BJ (cell line): Measurements from ENCODE around the gene DUSP12. TPM values are rescaled to one million over a fixed set of nuclear protein-coding genes. Genes with fewer than 3 reads are reported as not detected.

Experiments used
- CTCF ChIA-PET: fragments of 350-600 bp; formaldehyde crosslinking; extraction: SDS; loops from one replicate; lab custom pipeline; 2021; ENCODE audit warnings: antibody characterized with exemption, inconsistent platforms; lab: Yijun Ruan, JAX
- POLR2A ChIA-PET: fragments of 300-600 bp; sonication (Branson Sonifier 250); formaldehyde crosslinking; extraction: SDS; loops from one replicate; lab custom pipeline; 2021; ENCODE audit warnings: antibody characterized with exemption; lab: Charles Lee
- DNase-seq: peaks from one replicate; pipeline ENCODE4 v3.0.0-alpha.2; 2011; ENCODE audit warnings: low read depth
- H3K27me3 ChIP-seq: 2 replicates; pipeline ENCODE4 v1.6.0; 2011; ENCODE audit warnings: low read length; ENCODE audit not compliant: control insufficient read depth, insufficient read depth
- H3K36me3 ChIP-seq: 2 replicates; pipeline ENCODE4 v1.5.1; 2011; ENCODE audit warnings: low read length; ENCODE audit not compliant: control insufficient read depth, insufficient read depth
- H3K4me3 ChIP-seq: 2 replicates; pipeline ENCODE4 v1.5.1; 2011; ENCODE audit warnings: low read depth, mild to moderate bottlenecking, control low read depth, low read length
- CTCF ChIP-seq: IDR thresholded peaks from 2 replicates; pipeline ENCODE4 v1.5.1; 2011; ENCODE audit warnings: low read depth, mild to moderate bottlenecking, control low read depth, inconsistent platforms, low read length, moderate library complexity; ENCODE audit not compliant: insufficient read depth
- polyA plus RNA-seq: library from polyadenylated mRNA; depleted of rRNA; stranded (reverse); fragments of >200 nt; gene quantifications from 2 replicates; pipeline ENCODE4 v1.2.3, GENCODE V29; 2011

DUSP12 gene
- polyA plus RNA-seq, 1 experiment = 28.1 TPM

- no peak for DNase-seq
- Histone ChIP-seq H3K4me3 (no peak overlapping the region), H3K27me3 (no peaks in the 10 kb centered on the region), H3K36me3 (no peaks in the 10 kb centered on the region)
- ChIA-PET CTCF (no interaction called here), POLR2A (no interaction called here)
- no peak for TF ChIP-seq CTCF
Observed at GRCh38 chr1:161719325-161719611, 30.3 kb upstream of the DUSP12 start.

DNA sequence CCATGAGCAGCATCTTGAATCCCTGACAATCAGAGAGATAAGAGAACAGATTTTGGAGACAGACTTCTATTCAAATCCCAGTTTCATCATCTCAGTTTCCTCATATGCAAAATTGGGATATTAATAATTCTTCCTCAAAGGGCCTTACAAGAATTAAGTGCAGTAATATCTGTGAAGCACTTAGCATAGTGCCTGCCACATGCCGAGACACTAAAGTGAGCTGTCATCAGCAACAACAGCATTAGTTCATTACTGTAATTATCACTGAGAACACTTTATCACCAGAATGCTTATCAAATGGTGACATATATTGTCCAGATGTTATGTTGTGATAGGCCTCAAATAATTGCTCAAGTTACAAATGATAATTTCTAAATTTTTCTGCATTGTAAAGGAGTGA is 29.2 kb upstream of the DUSP12 start:
- no peak for DNase-seq
- no peak for TF ChIP-seq CTCF
- POLR2A ChIA-PET = no interaction called here
- Histone ChIP-seq H3K27me3 (no peaks in the 10 kb centered on the region), H3K36me3 (no peaks in the 10 kb centered on the region), H3K4me3 (no peak overlapping the region)
- CTCF ChIA-PET = interaction anchor here (1.0 kb wide), 1 partner anchor 13 kb away, joined by 3 read pairs; no protein-coding TSS in a partner anchor

- Histone ChIP-seq H3K36me3 (no peaks in the 10 kb centered on the region), H3K4me3 (no peak within 1 kb of the TSS), H3K27me3 (no peaks in the 10 kb centered on the region)
- no peak for DNase-seq
- ChIA-PET POLR2A (no interaction called here), CTCF (interaction anchor here (1.0 kb wide), 1 partner anchor 17 kb away, joined by 3 read pairs; no protein-coding TSS in a partner anchor)
- TF ChIP-seq CTCF = no peak
Observed at GRCh38 chr1:161720956-161721737, 28.4 kb upstream of the DUSP12 start, which contains the start of gene FCRLB. Gene FCRLB, plus strand, starts transcription at chr1:161721544. Its CDS starts 1,129 bp downstream, at chr1:161722673.

- no peak for TF ChIP-seq CTCF
- CTCF ChIA-PET = interaction anchor here (1.0 to 1.1 kb wide), 2 partner anchors 10 to 16 kb away, joined by 3 read pairs; no protein-coding TSS in a partner anchor
- no peaks in the 10 kb centered on the region for H3K27me3 ChIP-seq
- peak; percentile 86 for DNase-seq
- POLR2A ChIA-PET = no interaction called here
- no peaks in the 10 kb centered on the region for H3K36me3 ChIP-seq
- no peak overlapping the region for H3K4me3 ChIP-seq
Observed at GRCh38 chr1:161721738-161722343, 27.7 kb upstream of the DUSP12 start.

DNA sequence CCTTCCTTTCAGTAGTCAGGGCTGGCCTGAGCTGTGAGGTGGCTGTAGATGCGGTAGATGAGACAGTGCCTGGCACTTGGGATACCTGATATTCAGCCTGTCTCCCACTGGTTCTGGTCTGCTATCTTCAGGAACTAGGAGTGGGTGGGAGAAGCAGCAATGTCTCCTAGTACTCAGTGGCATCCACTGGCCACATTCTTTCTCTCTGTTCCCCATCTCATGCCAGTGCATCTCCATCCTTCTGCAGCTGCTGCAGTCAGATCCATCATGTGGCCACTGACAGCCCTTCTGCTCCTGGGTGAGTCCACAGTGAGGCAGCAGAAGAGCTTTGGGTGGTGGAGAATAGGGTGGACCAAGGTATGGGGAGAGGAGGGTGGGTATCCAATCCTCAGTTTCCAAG is 27.2 kb upstream of the DUSP12 start:
- no peaks in the 10 kb centered on the region for H3K36me3 ChIP-seq
- TF ChIP-seq CTCF = no peak
- no peaks in the 10 kb centered on the region for H3K27me3 ChIP-seq
- POLR2A ChIA-PET = no interaction called here
- CTCF ChIA-PET = interaction anchor here (1.0 to 1.6 kb wide), 3 partner anchors 10 to 16 kb away, joined by 3 to 4 read pairs (median 3); partner anchors contain the start of gene FCRLA
- DNase-seq = no peak
- no peak overlapping the region for H3K4me3 ChIP-seq
